ENCODE measurements around the gene C7orf25.

- TF ChIP-seq CTCF (IDR thresholded peaks at IDR 0.05; ENCODE audit: low read depth, low read length) (no peak), EZH2phosphoT487 (IDR thresholded peaks at IDR 0.05; ENCODE audit: low read depth) (no peak)
Observed at GRCh38 chr7:42961170-42961569, 49.3 kb upstream of the C7orf25 start.

Measured in OCI-LY3 (cell line).